IPS DF 19.7 (cell line): ENCODE results near the gene NDUFB8.

ENCODE experiments used
- DNase-seq: peaks from one replicate; pipeline ENCODE4 v3.0.0-alpha.2; 2013; ENCODE audit warnings: low read depth, low spot score

The NDUFB8 gene

GRCh38 chr10:100537475-100537874, 7.8 kb upstream of the NDUFB8 start:
- no peak for DNase-seq

- peak; percentile 87 for DNase-seq
Measured at GRCh38 chr10:100535715-100536353, 6.2 kb upstream of the NDUFB8 start, which contains the start of gene HIF1AN. TSS of gene HIF1AN (plus strand) at chr10:100535943. CDS start at chr10:100535959, 16 bp downstream.

GRCh38 chr10:100535338-100535714, 5.7 kb upstream of the NDUFB8 start:
- DNase-seq: no peak

GRCh38 chr10:100534726-100535125, 5.1 kb upstream of the NDUFB8 start:
- DNase-seq: no peak

- DNase-seq: no peak
Measured at GRCh38 chr10:100531761-100532160, 2.1 kb upstream of the NDUFB8 start.

- DNase-seq: no peak
Measured at GRCh38 chr10:100528921-100529474, 673 bp downstream of the NDUFB8 start.

- no peak for DNase-seq
Measured at GRCh38 chr10:100528123-100528886, 1.4 kb downstream of the NDUFB8 start.

GRCh38 chr10:100524638-100525037, 5.0 kb downstream of the NDUFB8 start:
- DNase-seq: no peak

- no peak for DNase-seq
Measured at GRCh38 chr10:100524206-100524605, 5.5 kb downstream of the NDUFB8 start.

GRCh38 chr10:100522945-100523344, 6.7 kb downstream of the NDUFB8 start:
- no peak for DNase-seq

- no peak for DNase-seq
Measured at GRCh38 chr10:100522107-100522801, 7.4 kb downstream of the NDUFB8 start.

GRCh38 chr10:100520811-100521210, 8.9 kb downstream of the NDUFB8 start:
- DNase-seq: no peak

GRCh38 chr10:100519311-100520051, 10.2 kb downstream of the NDUFB8 start, which contains the start of gene SEC31B:
TSS of gene SEC31B (minus strand) at chr10:100519861. CDS start at chr10:100516952, 2,909 bp downstream.
- no peak for DNase-seq

GRCh38 chr10:100518761-100519241, 10.9 kb downstream of the NDUFB8 start:
- DNase-seq: no peak

GRCh38 chr10:100516847-100517246, 12.8 kb downstream of the NDUFB8 start:
- no peak for DNase-seq

- no peak for DNase-seq
Measured at GRCh38 chr10:100515612-100516011, 14.1 kb downstream of the NDUFB8 start.

- DNase-seq: no peak
Measured at GRCh38 chr10:100510533-100511308, 18.9 kb downstream of the NDUFB8 start.

GRCh38 chr10:100509241-100509840, 20.3 kb downstream of the NDUFB8 start:
- no peak for DNase-seq

- DNase-seq: no peak
Measured at GRCh38 chr10:100508691-100509150, 20.9 kb downstream of the NDUFB8 start.

- no peak for DNase-seq
Measured at GRCh38 chr10:100508266-100508665, 21.4 kb downstream of the NDUFB8 start.
